ENCODE measurements around the gene GTPBP1. TPM values are rescaled to one million over a fixed set of nuclear protein-coding genes. Genes with fewer than 3 reads are reported as not detected.
A peak's percentile ranks its signal among the peaks of the same experiment; 100 is the strongest.

GTPBP1 gene
- total RNA-seq, 1 donor from 2014 or later, result 31.4 TPM

GRCh38 chr22:38700789-38701628 lies 4.7 kb upstream of the GTPBP1 start, which contains the start of gene JOSD1:
JOSD1 (minus strand) TSS chr22:38700943; CDS start chr22:38699987, 956 bp downstream.
- peak; percentile 94 for DNase-seq (ENCODE audit: low read depth)

- no peak for DNase-seq (ENCODE audit: low read depth)
Observed at GRCh38 chr22:38704654-38705234, 1.0 kb upstream of the GTPBP1 start.

GRCh38 chr22:38706101-38706900 lies 557 bp downstream of the GTPBP1 start:
- DNase-seq (ENCODE audit: low read depth), result peak; percentile 43

DNA sequence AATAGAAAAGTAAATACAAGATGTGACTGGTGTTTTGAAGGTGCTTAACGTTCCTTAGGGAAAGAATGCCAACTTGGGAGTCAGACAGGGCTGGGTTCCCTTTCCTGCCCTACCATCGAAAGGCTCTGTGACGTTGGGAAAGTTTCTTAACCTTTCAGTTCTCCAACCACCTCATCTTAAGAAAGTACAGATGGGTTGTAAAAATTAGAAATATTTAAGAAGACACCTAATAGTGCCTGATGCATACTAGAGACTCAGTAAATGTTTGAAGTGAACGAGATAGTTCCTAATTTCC lies 1.1 kb downstream of the GTPBP1 start:
- DNase-seq (ENCODE audit: low read depth), result no peak

GRCh38 chr22:38707346-38707745 lies 1.6 kb downstream of the GTPBP1 start:
- no peak for DNase-seq (ENCODE audit: low read depth)

- DNase-seq (ENCODE audit: low read depth), result no peak
Observed at GRCh38 chr22:38707984-38708383, 2.2 kb downstream of the GTPBP1 start.

DNA sequence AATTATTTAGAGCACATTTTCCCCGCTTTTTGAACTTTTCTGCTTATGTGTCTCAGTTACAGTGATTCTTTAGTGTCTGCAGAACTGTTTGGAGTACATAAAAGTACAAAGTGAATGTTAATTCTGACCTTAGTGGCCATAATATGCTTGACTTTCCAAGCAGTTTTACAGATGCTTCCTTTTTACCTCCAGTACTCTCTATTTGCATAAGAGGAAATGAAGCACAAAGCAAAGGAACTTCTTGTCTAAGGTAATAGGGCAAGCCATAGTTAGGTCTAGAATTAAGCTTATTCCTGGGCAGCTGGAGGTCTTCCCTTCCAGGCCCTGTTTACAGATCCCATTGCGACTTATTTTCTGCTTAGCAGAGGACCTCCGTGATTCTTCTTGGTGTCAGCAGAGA lies 3.6 kb downstream of the GTPBP1 start:
- no peak for DNase-seq (ENCODE audit: low read depth)

- DNase-seq (ENCODE audit: low read depth), result no peak
Observed at GRCh38 chr22:38710351-38710750, 4.6 kb downstream of the GTPBP1 start.

GRCh38 chr22:38710866-38711265 lies 5.1 kb downstream of the GTPBP1 start:
- DNase-seq (ENCODE audit: low read depth), result no peak

DNA sequence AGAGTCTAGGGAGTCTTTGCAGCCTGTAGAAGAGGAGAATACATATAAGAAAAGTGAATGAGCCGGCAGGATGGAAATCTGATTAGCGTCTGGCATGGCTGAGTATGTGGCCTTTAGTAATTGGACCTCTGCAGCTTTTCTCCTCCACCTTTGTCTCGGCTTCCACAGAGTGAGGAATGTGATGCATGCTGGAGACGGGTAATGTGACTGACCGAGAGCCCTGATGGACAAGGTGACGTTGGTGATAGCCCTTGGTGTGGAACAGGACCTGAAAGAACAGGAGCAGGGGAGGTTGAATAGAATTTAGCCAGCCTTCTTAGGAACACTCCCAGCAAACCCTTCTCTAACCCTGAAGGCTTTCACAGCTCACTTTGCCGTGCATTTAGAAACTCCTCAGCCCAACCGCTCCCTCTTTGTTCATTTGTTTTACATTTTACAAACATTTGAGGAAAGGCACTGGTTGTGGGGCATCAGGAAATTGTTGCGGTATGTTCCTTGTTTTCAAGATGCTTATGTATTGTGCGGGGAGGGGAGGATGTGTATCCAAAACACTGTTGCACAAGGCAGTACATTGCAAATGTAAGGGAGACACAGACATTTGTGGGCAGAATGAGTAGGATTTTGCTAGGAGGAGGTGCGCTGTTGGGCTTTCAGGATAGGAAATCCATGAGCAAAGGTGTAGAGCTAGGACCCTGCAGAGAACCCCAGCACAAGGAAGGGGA lies 6.9 kb downstream of the GTPBP1 start:
- DNase-seq (ENCODE audit: low read depth), result no peak

DNA sequence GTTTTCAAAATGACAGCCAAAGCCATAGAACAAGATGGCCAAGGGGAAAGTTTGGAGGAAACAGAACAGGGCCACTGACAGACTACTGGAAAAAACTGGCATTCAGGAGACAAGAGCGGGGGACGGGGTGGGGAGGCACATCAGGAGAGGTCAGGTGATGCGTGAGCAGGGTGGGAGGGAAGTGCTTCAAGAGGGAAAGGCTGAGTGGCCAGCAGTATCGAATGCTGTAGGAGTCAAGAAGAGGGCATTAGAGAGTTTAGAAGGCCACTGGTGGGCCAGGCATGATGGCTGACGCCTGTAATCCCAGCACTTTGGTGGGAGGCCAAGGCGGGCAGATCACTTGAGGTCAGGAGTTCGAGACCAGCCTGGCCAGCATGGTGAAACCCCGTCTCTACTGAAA lies 8.2 kb downstream of the GTPBP1 start:
- no peak for DNase-seq (ENCODE audit: low read depth)

- DNase-seq (ENCODE audit: low read depth), result no peak
Observed at GRCh38 chr22:38715176-38715764, 9.5 kb downstream of the GTPBP1 start.

- DNase-seq (ENCODE audit: low read depth), result no peak
Observed at GRCh38 chr22:38715852-38716251, 10.1 kb downstream of the GTPBP1 start.

- no peak for DNase-seq (ENCODE audit: low read depth)
Observed at GRCh38 chr22:38716271-38716670, 10.5 kb downstream of the GTPBP1 start.

DNA sequence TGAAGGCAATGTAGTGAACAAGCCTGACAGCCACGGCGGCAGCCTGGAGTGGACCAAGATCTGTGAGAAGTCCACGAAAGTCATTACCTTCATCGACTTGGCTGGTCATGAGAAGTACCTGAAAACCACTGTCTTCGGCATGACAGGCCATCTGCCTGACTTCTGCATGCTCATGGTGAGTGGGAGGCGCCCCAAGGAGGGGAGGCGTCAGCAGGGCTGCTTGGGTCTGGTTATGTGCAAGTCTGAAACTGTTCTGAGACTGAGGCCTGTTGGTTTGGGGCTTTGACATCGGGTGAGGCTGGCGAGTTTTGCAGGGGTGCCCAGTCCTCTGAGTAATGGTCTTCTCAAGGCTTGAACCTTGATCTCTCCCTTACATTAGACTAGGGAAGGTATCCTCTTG lies 11.1 kb downstream of the GTPBP1 start:
- no peak for DNase-seq (ENCODE audit: low read depth)

GRCh38 chr22:38717244-38717643 lies 11.5 kb downstream of the GTPBP1 start:
- no peak for DNase-seq (ENCODE audit: low read depth)

- peak; percentile 88 for DNase-seq (ENCODE audit: low read depth)
Observed at GRCh38 chr22:38718414-38718813, 12.7 kb downstream of the GTPBP1 start.

DNA sequence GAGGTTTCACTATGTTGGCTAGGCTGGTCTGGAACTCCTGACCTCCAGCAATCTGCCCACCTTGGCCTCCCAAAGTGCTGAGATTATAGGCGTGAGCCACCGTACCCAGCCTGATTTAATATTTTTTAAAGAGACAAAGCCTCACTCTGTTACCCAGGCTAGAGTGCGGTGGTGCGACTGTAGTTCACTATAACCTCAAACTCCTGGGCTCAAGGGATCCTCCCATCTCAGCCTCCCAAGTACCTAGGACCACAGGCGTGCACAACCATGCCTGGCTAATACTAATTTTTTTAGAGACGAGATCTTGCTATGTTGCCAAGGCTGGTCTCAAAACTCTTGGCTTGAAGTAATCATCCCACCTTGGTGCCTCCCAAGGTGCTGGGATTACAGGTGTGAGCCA lies 13.5 kb downstream of the GTPBP1 start:
- DNase-seq (ENCODE audit: low read depth), result no peak

DNA sequence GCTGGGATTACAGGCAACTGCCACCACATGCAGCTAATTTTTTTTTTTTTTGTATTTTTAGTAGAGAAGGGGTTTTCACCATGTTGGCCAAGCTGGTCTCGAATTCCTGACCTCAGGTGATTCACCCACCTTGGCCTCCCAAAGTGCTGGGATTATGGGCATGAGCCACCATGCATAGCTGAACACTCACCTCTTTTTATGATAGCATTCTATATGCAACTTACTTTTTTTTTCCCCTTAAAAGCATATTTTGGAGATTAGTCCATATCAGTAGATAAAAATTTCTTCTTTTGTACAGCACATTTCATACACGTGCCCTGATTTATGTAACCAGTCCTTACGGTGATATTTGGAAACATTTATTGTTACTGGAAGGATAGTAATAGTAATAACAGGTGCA lies 14.6 kb downstream of the GTPBP1 start:
- no peak for DNase-seq (ENCODE audit: low read depth)

GRCh38 chr22:38721551-38721950 lies 15.8 kb downstream of the GTPBP1 start:
- no peak for DNase-seq (ENCODE audit: low read depth)

DNA sequence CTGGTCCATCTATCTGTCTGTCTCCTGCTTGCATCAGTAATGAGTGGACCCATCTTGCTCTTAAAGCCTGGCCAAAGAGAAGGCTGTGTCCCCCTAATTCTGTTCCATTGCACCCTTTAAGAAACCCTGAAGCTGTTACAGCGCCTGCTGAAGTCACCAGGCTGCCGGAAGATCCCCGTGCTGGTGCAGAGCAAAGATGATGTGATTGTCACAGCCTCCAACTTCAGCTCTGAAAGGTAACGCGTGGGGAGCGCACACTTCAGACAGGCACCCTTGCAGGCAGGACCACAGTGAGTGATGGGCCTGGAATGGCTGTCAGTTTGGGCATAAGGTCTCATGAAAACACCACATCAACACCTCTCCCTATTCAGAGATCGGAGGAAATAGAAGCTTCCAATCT lies 18.4 kb downstream of the GTPBP1 start:
- DNase-seq (ENCODE audit: low read depth), result no peak
